GM23338 (cell line): Measurements from ENCODE around the gene TMEM132A. TPM values are rescaled to one million over a fixed set of nuclear protein-coding genes. Genes with fewer than 3 reads are reported as not detected.

Experiments
- ATAC-seq: fragments of 200-7000 bp; cut with Tn5 transposase; 3 replicates; pipeline ENCODE4 v1.9.1; 2020
- DNase-seq: peaks from one replicate; pipeline ENCODE4 v3.0.0-alpha.2; 2015; ENCODE audit warnings: low spot score
- H2AFZ ChIP-seq: fragments of 200-600 bp; sonication (generic); 2 replicates; pipeline ENCODE4 v1.8.0; 2016; ENCODE audit warnings: antibody characterized with exemption, mild to moderate bottlenecking, moderate library complexity
- H3F3A ChIP-seq: fragments of 200-600 bp; sonication (generic); replicated peaks from 2 replicates; pipeline ENCODE4 v1.8.0; 2017; ENCODE audit warnings: antibody characterized with exemption, mixed run types, low read depth
- H3K27ac ChIP-seq: fragments of 200-600 bp; sonication (generic); 2 replicates; pipeline ENCODE4 v1.6.1; 2016; ENCODE audit warnings: low read depth
- H3K27me3 ChIP-seq: fragments of 200-600 bp; sonication (generic); 2 replicates; pipeline ENCODE4 v1.8.0; 2016; ENCODE audit warnings: mild to moderate bottlenecking, mixed run types, moderate library complexity; ENCODE audit not compliant: insufficient read depth
- H3K36me3 ChIP-seq: fragments of 200-600 bp; sonication (generic); 2 replicates; pipeline ENCODE4 v1.8.0; 2016; ENCODE audit warnings: mild to moderate bottlenecking; ENCODE audit not compliant: insufficient read depth
- H3K4me1 ChIP-seq: fragments of 200-600 bp; sonication (generic); 2 replicates; pipeline ENCODE4 v1.8.0; 2016; ENCODE audit warnings: mild to moderate bottlenecking, moderate library complexity; ENCODE audit not compliant: insufficient read depth
- H3K4me2 ChIP-seq: fragments of 200-600 bp; sonication (generic); 2 replicates; pipeline ENCODE4 v1.7.1; 2017; ENCODE audit warnings: mixed run types
- H3K4me3 ChIP-seq: fragments of 200-600 bp; sonication (generic); 2 replicates; pipeline ENCODE4 v1.6.1; 2016; ENCODE audit warnings: mixed run types
- H3K79me2 ChIP-seq: fragments of 200-600 bp; sonication (generic); replicated peaks from 2 replicates; pipeline ENCODE4 v1.8.0; 2017; ENCODE audit warnings: mild to moderate bottlenecking; ENCODE audit not compliant: insufficient read depth
- H3K9me2 ChIP-seq: fragments of 200-600 bp; sonication (generic); 2 replicates; pipeline ENCODE4 v1.8.0; 2017; ENCODE audit not compliant: insufficient read depth
- H4K20me1 ChIP-seq: fragments of 200-600 bp; sonication (generic); replicated peaks from 2 replicates; pipeline ENCODE4 v1.8.0; 2017; ENCODE audit warnings: mild to moderate bottlenecking; ENCODE audit not compliant: insufficient read depth
- H3K27ac Mint-ChIP-seq: 2 replicates; pipeline ENCODE4 v1.8.0; 2020; ENCODE audit warnings: inconsistent platforms, mild to moderate bottlenecking, moderate library complexity, mixed read lengths
- H3K27me3 Mint-ChIP-seq: 3 replicates; pipeline ENCODE4 v1.8.0; 2022; ENCODE audit warnings: low read depth, mild to moderate bottlenecking, moderate library complexity, mixed read lengths, inconsistent platforms; ENCODE audit not compliant: insufficient read depth, poor library complexity
- H3K36me3 Mint-ChIP-seq: 3 replicates; pipeline ENCODE4 v1.8.0; 2021; ENCODE audit warnings: low read depth, mild to moderate bottlenecking, inconsistent platforms, moderate library complexity, mixed read lengths
- H3K4me1 Mint-ChIP-seq: 3 replicates; pipeline ENCODE4 v1.8.0; 2020; ENCODE audit warnings: mild to moderate bottlenecking, inconsistent platforms, mixed read lengths
- H3K4me3 Mint-ChIP-seq: 3 replicates; pipeline ENCODE4 v1.8.0; 2021; ENCODE audit warnings: moderate library complexity, mild to moderate bottlenecking, inconsistent platforms, mixed read lengths
- H3K9me3 Mint-ChIP-seq: 3 replicates; pipeline ENCODE4 v1.8.0; 2020; ENCODE audit warnings: moderate library complexity, mild to moderate bottlenecking, inconsistent platforms, mixed read lengths
- EZH2 ChIP-seq: fragments of 200-600 bp; sonication (generic); IDR thresholded peaks from one replicate; pipeline ENCODE4 v1.8.0; 2017; ENCODE audit warnings: antibody characterized with exemption, mild to moderate bottlenecking, low read depth; ENCODE audit not compliant: unreplicated experiment
- JUNB ChIP-seq: IDR thresholded peaks from one replicate; pipeline ENCODE4 v1.6.1; 2016; ENCODE audit warnings: antibody characterized with exemption; ENCODE audit not compliant: unreplicated experiment
- NANOG ChIP-seq: IDR thresholded peaks from 2 replicates; pipeline ENCODE4 v1.6.1; 2016; ENCODE audit warnings: antibody characterized with exemption, borderline replicate concordance
- POLR2AphosphoS5 ChIP-seq: IDR thresholded peaks from 2 replicates; pipeline ENCODE4 v1.6.1; 2016; ENCODE audit warnings: antibody characterized with exemption, low read depth
- STAT1 ChIP-seq: IDR thresholded peaks from one replicate; pipeline ENCODE4 v1.6.1; 2016; ENCODE audit warnings: antibody characterized with exemption; ENCODE audit not compliant: unreplicated experiment
- ZNF331 ChIP-seq: fragments of 250-450 bp; sonication (Bioruptor Pico); IDR thresholded peaks from 2 replicates; pipeline ENCODE4 v1.5.0; 2020; ENCODE audit warnings: low read depth, mild to moderate bottlenecking, moderate library complexity
- polyA plus RNA-seq: library from polyadenylated mRNA; unstranded; fragments of >200 nt; fragmentation: Nextera tagmentation; extraction: Ambion mirVana; gene quantifications from 2 replicates; pipeline ENCODE4 v1.2.1, GENCODE V29; 2016
- total RNA-seq: library from RNA; depleted of rRNA; stranded (reverse); fragments of >200 nt; shearing (Covaris generic); gene quantifications from 2 replicates; pipeline ENCODE4 v1.2.3, GENCODE V29; 2014
- TF ChIP-seq, protein P1 (sequence below): fragments of 250-450 bp; sonication (Bioruptor Pico); IDR thresholded peaks from 2 replicates; pipeline ENCODE4 v1.5.0; 2020; ENCODE audit warnings: mild to moderate bottlenecking, moderate library complexity
- TF ChIP-seq, protein P2 (sequence below): IDR thresholded peaks from one replicate; pipeline ENCODE4 v1.6.1; 2018; ENCODE audit warnings: antibody characterized with exemption; ENCODE audit not compliant: unreplicated experiment

TMEM132A gene
- total and polyA plus RNA-seq, 2 experiments from 2014 or later, result 36.2 to 96.6 TPM

DNA sequence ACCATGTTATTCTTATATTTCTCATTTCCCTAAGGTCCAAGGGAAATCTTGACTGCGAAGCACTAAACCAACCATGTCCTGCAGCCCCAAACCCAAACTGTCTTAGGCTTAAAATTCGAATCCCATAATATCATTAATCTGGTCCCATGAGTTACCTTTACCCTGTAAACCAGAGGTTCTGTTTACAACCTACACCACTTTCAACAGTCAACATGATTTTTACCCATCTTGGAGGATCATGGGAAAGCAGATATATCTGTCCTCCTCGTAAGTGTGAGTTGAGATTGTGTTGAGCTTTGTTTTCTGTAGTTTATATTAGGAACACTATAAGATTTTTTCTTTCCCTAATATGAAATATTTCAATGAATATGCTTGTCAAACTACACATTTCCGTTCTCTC, 24.3 kb upstream of the TMEM132A start (continued):
- TF ChIP-seq, protein P1, sequence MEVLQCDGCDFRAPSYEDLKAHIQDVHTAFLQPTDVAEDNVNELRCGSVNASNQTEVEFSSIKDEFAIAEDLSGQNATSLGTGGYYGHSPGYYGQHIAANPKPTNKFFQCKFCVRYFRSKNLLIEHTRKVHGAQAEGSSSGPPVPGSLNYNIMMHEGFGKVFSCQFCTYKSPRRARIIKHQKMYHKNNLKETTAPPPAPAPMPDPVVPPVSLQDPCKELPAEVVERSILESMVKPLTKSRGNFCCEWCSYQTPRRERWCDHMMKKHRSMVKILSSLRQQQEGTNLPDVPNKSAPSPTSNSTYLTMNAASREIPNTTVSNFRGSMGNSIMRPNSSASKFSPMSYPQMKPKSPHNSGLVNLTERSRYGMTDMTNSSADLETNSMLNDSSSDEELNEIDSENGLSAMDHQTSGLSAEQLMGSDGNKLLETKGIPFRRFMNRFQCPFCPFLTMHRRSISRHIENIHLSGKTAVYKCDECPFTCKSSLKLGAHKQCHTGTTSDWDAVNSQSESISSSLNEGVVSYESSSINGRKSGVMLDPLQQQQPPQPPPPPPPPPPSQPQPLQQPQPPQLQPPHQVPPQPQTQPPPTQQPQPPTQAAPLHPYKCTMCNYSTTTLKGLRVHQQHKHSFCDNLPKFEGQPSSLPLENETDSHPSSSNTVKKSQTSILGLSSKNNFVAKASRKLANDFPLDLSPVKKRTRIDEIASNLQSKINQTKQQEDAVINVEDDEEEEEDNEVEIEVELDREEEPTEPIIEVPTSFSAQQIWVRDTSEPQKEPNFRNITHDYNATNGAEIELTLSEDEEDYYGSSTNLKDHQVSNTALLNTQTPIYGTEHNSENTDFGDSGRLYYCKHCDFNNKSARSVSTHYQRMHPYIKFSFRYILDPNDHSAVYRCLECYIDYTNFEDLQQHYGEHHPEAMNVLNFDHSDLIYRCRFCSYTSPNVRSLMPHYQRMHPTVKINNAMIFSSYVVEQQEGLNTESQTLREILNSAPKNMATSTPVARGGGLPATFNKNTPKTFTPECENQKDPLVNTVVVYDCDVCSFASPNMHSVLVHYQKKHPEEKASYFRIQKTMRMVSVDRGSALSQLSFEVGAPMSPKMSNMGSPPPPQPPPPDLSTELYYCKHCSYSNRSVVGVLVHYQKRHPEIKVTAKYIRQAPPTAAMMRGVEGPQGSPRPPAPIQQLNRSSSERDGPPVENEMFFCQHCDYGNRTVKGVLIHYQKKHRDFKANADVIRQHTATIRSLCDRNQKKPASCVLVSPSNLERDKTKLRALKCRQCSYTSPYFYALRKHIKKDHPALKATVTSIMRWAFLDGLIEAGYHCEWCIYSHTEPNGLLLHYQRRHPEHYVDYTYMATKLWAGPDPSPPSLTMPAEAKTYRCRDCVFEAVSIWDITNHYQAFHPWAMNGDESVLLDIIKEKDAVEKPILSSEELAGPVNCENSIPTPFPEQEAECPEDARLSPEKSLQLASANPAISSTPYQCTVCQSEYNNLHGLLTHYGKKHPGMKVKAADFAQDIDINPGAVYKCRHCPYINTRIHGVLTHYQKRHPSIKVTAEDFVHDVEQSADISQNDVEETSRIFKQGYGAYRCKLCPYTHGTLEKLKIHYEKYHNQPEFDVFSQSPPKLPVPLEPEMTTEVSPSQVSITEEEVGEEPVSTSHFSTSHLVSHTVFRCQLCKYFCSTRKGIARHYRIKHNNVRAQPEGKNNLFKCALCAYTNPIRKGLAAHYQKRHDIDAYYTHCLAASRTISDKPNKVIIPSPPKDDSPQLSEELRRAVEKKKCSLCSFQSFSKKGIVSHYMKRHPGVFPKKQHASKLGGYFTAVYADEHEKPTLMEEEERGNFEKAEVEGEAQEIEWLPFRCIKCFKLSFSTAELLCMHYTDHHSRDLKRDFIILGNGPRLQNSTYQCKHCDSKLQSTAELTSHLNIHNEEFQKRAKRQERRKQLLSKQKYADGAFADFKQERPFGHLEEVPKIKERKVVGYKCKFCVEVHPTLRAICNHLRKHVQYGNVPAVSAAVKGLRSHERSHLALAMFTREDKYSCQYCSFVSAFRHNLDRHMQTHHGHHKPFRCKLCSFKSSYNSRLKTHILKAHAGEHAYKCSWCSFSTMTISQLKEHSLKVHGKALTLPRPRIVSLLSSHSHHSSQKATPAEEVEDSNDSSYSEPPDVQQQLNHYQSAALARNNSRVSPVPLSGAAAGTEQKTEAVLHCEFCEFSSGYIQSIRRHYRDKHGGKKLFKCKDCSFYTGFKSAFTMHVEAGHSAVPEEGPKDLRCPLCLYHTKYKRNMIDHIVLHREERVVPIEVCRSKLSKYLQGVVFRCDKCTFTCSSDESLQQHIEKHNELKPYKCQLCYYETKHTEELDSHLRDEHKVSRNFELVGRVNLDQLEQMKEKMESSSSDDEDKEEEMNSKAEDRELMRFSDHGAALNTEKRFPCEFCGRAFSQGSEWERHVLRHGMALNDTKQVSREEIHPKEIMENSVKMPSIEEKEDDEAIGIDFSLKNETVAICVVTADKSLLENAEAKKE (CRISPR knock-in tag), result no peak
- TF ChIP-seq JUNB (no peak), POLR2AphosphoS5 (no peak)

DNA sequence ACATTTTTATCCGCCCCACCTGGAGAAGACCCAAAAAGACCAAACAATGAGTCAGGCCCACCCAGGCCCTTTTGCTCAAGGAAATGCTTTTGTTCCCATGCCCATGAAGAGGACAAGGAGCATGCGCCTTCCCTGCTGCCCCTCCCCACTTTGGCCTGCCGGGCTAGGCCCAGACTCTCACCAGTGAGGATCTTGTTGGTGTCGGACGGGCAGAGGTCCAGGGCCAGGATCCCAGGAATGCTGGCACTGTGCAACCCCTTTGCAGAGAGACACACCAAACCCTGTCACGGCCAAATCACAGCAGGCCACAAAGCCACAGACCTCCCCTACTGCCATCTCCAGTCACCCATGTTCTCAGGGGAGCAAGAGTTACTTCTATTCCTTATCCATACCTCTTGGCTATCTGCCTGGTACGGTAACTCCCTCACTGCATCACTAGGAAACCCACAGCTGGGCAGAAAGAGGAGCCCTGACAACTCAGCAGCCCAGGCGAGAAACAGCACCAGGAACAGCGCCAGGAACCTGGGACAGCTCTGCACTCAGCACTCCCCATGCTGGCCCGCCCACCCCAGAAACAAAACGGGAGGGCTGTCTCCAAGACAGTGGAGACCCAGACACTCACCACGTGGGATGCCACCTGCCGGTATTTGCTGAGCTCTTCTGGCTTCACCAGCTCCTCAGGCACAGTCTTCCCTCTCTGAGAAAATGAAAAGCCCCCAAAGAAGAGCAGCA, 23.4 kb upstream of the TMEM132A start:
- ATAC-seq, result no peak
- Mint-ChIP-seq H3K9me3 (no peaks in the 10 kb centered on the region), H3K27ac (no peak overlapping the region), H3K27me3 (no peaks in the 10 kb centered on the region), H3K4me1 (peaks cover 13% of the 10 kb centered on the region), H3K4me3 (no peak overlapping the region), H3K36me3 (peaks cover 78% of the 10 kb centered on the region)
- Histone ChIP-seq H3K4me1 (peaks cover 9% of the 10 kb centered on the region), H3F3A (peaks cover 2% of the 10 kb centered on the region; the same call in 1 of the 2 replicates), H3K4me2 (no peak overlapping the region), H3K4me3 (no peak overlapping the region), H3K9me2 (no peaks in the 10 kb centered on the region), H3K36me3 (peaks cover 41% of the 10 kb centered on the region), H2AFZ (no peak overlapping the region), H3K79me2 (peaks cover 35% of the 10 kb centered on the region), H3K27ac (no peak overlapping the region), H4K20me1 (peaks cover 39% of the 10 kb centered on the region), H3K27me3 (no peaks in the 10 kb centered on the region)
- no peak for DNase-seq
- TF ChIP-seq ZNF331 (no peak), EZH2 (no peak), POLR2AphosphoS5 (no peak), NANOG (no peak), STAT1 (no peak)
- TF ChIP-seq, protein P2, sequence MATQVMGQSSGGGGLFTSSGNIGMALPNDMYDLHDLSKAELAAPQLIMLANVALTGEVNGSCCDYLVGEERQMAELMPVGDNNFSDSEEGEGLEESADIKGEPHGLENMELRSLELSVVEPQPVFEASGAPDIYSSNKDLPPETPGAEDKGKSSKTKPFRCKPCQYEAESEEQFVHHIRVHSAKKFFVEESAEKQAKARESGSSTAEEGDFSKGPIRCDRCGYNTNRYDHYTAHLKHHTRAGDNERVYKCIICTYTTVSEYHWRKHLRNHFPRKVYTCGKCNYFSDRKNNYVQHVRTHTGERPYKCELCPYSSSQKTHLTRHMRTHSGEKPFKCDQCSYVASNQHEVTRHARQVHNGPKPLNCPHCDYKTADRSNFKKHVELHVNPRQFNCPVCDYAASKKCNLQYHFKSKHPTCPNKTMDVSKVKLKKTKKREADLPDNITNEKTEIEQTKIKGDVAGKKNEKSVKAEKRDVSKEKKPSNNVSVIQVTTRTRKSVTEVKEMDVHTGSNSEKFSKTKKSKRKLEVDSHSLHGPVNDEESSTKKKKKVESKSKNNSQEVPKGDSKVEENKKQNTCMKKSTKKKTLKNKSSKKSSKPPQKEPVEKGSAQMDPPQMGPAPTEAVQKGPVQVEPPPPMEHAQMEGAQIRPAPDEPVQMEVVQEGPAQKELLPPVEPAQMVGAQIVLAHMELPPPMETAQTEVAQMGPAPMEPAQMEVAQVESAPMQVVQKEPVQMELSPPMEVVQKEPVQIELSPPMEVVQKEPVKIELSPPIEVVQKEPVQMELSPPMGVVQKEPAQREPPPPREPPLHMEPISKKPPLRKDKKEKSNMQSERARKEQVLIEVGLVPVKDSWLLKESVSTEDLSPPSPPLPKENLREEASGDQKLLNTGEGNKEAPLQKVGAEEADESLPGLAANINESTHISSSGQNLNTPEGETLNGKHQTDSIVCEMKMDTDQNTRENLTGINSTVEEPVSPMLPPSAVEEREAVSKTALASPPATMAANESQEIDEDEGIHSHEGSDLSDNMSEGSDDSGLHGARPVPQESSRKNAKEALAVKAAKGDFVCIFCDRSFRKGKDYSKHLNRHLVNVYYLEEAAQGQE, result no peak
